Gastrocnemius medialis (tissue), 4 donors: ENCODE results near the gene ERF.

Experiments
- POLR2A ChIP-seq, 2 donors: fragments of 450-650 bp; IDR thresholded peaks; one replicate each; pipeline ENCODE4 v1.6.1; 2017; ENCODE audit warnings: antibody characterized with exemption in 2 of 2, mild to moderate bottlenecking in 2 of 2, moderate library complexity in 2 of 2
- TF ChIP-seq, protein P1 (sequence below), 5 experiments: fragments of 450-650 bp in 3 of 5; fragments of 200-600 bp in 2 of 5; sonication (generic) in 2 of 5; IDR thresholded peaks in 4 of 5; conservative IDR thresholded peaks in 1 of 5; 1 replicate in 4 of 5; 2 replicates in 1 of 5; pipeline ENCODE4 v1.5.1; 2016 to 2019; ENCODE audit warnings: antibody characterized with exemption in 5 of 5, mild to moderate bottlenecking in 3 of 5, moderate library complexity in 3 of 5

GRCh38 chr19:42288387-42288786, 33.5 kb upstream of the ERF start:
- TF ChIP-seq, protein P1, sequence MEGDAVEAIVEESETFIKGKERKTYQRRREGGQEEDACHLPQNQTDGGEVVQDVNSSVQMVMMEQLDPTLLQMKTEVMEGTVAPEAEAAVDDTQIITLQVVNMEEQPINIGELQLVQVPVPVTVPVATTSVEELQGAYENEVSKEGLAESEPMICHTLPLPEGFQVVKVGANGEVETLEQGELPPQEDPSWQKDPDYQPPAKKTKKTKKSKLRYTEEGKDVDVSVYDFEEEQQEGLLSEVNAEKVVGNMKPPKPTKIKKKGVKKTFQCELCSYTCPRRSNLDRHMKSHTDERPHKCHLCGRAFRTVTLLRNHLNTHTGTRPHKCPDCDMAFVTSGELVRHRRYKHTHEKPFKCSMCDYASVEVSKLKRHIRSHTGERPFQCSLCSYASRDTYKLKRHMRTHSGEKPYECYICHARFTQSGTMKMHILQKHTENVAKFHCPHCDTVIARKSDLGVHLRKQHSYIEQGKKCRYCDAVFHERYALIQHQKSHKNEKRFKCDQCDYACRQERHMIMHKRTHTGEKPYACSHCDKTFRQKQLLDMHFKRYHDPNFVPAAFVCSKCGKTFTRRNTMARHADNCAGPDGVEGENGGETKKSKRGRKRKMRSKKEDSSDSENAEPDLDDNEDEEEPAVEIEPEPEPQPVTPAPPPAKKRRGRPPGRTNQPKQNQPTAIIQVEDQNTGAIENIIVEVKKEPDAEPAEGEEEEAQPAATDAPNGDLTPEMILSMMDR (IDR thresholded peaks at IDR 0.05 in 4 of 5, conservative IDR thresholded peaks at IDR 0.05 in 1 of 5) = no peak
- TF ChIP-seq POLR2A (IDR thresholded peaks at IDR 0.05) = no peak
